ENCODE results near the gene CAB39. TPM values are rescaled to one million over a fixed set of nuclear protein-coding genes. Genes with fewer than 3 reads are reported as not detected.

The CAB39 gene
- total and polyA plus RNA-seq, 8 donors: 9.9 to 41.6 (median 21.0) TPM

DNA sequence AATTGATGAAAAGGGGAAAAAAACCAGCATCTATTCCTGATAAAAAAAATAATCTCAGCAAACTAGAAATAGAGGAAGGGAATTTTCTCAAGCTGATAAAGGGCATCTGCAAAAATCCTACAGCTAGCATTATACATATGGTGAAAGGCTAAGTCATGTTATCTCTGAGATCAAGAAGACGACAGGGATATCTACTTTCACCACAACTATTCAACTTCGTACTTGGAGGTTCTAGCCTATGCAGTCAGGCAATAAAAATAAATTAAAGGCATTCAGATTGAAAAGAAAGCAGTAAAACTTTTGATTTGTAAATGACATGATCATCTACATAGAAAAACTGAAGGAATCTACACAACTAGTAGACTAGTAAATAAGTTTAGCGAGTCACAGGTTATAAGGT lies 58.2 kb downstream of the CAB39 start:
- Histone ChIP-seq H3K9me3 (no peaks in the 10 kb centered on the region), H3K27me3 (no peaks in the 10 kb centered on the region), H3K27ac (no peak overlapping the region), H3K36me3 (no peaks in the 10 kb centered on the region), H3K4me1 (peaks cover 0 to 10% (median 3%) of the 10 kb centered on the region in 3 donors), H3K4me3 (no peak overlapping the region)
- ATAC-seq (no peak), DNase-seq (no peak), FAIRE-seq (no peak)
- intact Hi-C loops (cut with DNase I): no loop called here
- TF ChIP-seq CTCF (IDR thresholded peaks at IDR 0.05): no peak
- WGBS, 2 donors: 94 to 95% methylated on average over 3 of the region's 3 CpGs

- intact Hi-C loops (cut with DNase I): no loop called here
- 97 to 100% methylated on average over 2 of the region's 2 CpGs for WGBS, 2 donors
- peaks cover 0 to 9% (median 0%) of the 10 kb centered on the region in 3 donors for H3K4me1 ChIP-seq
- FAIRE-seq (no peak), DNase-seq (no peak), ATAC-seq (no peak)
- H3K27ac ChIP-seq: no peak overlapping the region
- H3K4me3 ChIP-seq: no peak overlapping the region
- no peak for TF ChIP-seq CTCF (IDR thresholded peaks at IDR 0.05)
- no peaks in the 10 kb centered on the region for H3K36me3 ChIP-seq
- H3K9me3 ChIP-seq: no peaks in the 10 kb centered on the region
- no peaks in the 10 kb centered on the region for H3K27me3 ChIP-seq
Measured at GRCh38 chr2:230772156-230772555, 59.5 kb downstream of the CAB39 start.

- Histone ChIP-seq H3K4me1 (peaks cover 0 to 13% (median 0%) of the 10 kb centered on the region in 3 donors), H3K36me3 (no peaks in the 10 kb centered on the region), H3K9me3 (no peaks in the 10 kb centered on the region), H3K4me3 (no peak overlapping the region), H3K27me3 (no peaks in the 10 kb centered on the region), H3K27ac (no peak overlapping the region)
- intact Hi-C loops (cut with DNase I): no loop called here
- 84 to 99% methylated on average over 4 of the region's 4 CpGs for WGBS, 2 donors
- ATAC-seq (no peak), DNase-seq (no peak), FAIRE-seq (no peak)
- no peak for TF ChIP-seq CTCF (IDR thresholded peaks at IDR 0.05)
Measured at GRCh38 chr2:230773039-230773773, 60.6 kb downstream of the CAB39 start.

GRCh38 chr2:230774348-230774951 lies 61.8 kb downstream of the CAB39 start:
- no peak overlapping the region for H3K27ac ChIP-seq
- no peak for FAIRE-seq

More at GRCh38 chr2:230774348-230774951, 61.8 kb downstream of the CAB39 start:
- H3K36me3 ChIP-seq: no peaks in the 10 kb centered on the region
- H3K4me3 ChIP-seq: no peak overlapping the region
- ATAC-seq: peak; percentile 48 to 83 (median 64)
- no peaks in the 10 kb centered on the region for H3K9me3 ChIP-seq
- TF ChIP-seq CTCF (IDR thresholded peaks at IDR 0.05): no peak
- no peaks in the 10 kb centered on the region for H3K27me3 ChIP-seq
- no peak for DNase-seq
- peaks cover 0 to 13% (median 0%) of the 10 kb centered on the region in 3 donors for H3K4me1 ChIP-seq
- intact Hi-C loops (cut with DNase I): no loop called here
- 98% methylated on average over 4 of the region's 4 CpGs for WGBS, 2 donors
